Epithelial cell of esophagus (primary cell): Measurements from ENCODE around the gene CD27.
"Not testable (repeated sequence)": the region's sequence is repeated elsewhere in the genome, so short reads cannot be mapped to it uniquely, and the experiment has no call there.

Source experiments
- DNase-seq: peaks from one replicate; pipeline ENCODE4 v3.0.0; 2010; ENCODE audit warnings: low read depth
- H3K4me3 ChIP-seq: 2 replicates; pipeline ENCODE4 v1.5.1; 2011; ENCODE audit warnings: mild to moderate bottlenecking, low read length, control low read depth
- CTCF ChIP-seq: IDR thresholded peaks from 2 replicates; pipeline ENCODE4 v1.5.1; 2011; ENCODE audit warnings: low read depth, mild to moderate bottlenecking, low read length, control low read depth, inconsistent platforms; ENCODE audit not compliant: insufficient read depth; ENCODE audit errors: missing control alignments

Gene CD27

GRCh38 chr12:6493497-6494257 is 48.9 kb downstream of the CD27 start, which contains the start of gene NCAPD2:
Gene NCAPD2 (plus strand): TSS chr12:6494102. CDS start chr12:6495099, 997 bp downstream.
- TF ChIP-seq CTCF = peak; percentile 15
- peak; percentile 97 for DNase-seq
- H3K4me3 ChIP-seq = peak within 1 kb of the TSS; percentile 89

GRCh38 chr12:6494258-6494743 is 49.5 kb downstream of the CD27 start:
- no peak for DNase-seq

GRCh38 chr12:6494968-6495367 is 50.2 kb downstream of the CD27 start:
- TF ChIP-seq CTCF = no peak
- H3K4me3 ChIP-seq = peak overlapping the region; percentile 89
- peak; percentile 48 for DNase-seq

More at GRCh38 chr12:6494258-6494743, 49.5 kb downstream of the CD27 start:
- no peak for TF ChIP-seq CTCF
- peak overlapping the region; percentile 89 for H3K4me3 ChIP-seq

GRCh38 chr12:6497291-6497690 is 52.5 kb downstream of the CD27 start:
- not testable (repeated sequence) for H3K4me3 ChIP-seq, DNase-seq

- no peak for DNase-seq
- no peak for TF ChIP-seq CTCF
- no peak overlapping the region for H3K4me3 ChIP-seq
Observed at GRCh38 chr12:6500466-6500865, 55.7 kb downstream of the CD27 start.
